ENCODE data around the gene TIGD3. TPM values are rescaled to one million over a fixed set of nuclear protein-coding genes. Genes with fewer than 3 reads are reported as not detected.
A peak's percentile ranks its signal among the peaks of the same experiment; 100 is the strongest.

The TIGD3 gene
- total and polyA plus RNA-seq, 2 of the 13 experiments (the other 11 are each of a cell fraction or from before 2014, with no cell fraction given), result 0.49 to 4.9 TPM

DNA sequence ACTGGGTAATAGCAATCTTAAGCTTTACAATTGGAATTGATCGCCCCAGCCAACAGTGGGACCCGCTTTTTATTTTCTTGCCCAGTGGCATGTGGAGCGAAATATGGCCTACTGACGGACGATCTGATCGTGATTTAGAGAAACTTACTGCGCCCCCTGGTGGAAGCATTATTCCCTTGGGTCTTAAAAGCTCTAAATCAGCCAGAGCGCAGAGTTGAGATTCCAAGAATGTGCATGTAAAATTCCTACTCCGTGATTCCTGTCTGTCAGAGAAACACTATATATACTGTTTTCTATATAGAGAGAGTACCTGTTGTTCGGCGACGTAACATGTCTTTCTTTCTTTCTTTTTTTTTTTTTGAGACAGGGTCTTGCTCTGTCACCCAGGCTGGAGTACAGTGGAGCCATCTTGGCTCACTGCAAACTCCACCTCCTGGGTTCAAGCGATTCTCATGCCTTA, 24.6 kb upstream of the TIGD3 start (continued):
- peak; percentile 39; the same call in 1 of the 2 replicates for TF ChIP-seq ARID3A (IDR thresholded peaks at IDR 0.05; ENCODE audit: low read depth, low read length)
- 0 out of 2 replicates have a peak, but pooled peaks have one; percentile 24 for TF ChIP-seq ZNF263 (CRISPR knock-in tag; IDR thresholded peaks at IDR 0.05)
- TF ChIP-seq, protein P1, sequence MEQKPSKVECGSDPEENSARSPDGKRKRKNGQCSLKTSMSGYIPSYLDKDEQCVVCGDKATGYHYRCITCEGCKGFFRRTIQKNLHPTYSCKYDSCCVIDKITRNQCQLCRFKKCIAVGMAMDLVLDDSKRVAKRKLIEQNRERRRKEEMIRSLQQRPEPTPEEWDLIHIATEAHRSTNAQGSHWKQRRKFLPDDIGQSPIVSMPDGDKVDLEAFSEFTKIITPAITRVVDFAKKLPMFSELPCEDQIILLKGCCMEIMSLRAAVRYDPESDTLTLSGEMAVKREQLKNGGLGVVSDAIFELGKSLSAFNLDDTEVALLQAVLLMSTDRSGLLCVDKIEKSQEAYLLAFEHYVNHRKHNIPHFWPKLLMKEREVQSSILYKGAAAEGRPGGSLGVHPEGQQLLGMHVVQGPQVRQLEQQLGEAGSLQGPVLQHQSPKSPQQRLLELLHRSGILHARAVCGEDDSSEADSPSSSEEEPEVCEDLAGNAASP (CRISPR knock-in tag; IDR thresholded peaks at IDR 0.05; ENCODE audit: borderline replicate concordance), result 0 out of 2 replicates have a peak, but pooled peaks have one; percentile 30
- 0 out of 2 replicates have a peak, but pooled peaks have one; percentile 24 for TF ChIP-seq ZNF710 (CRISPR knock-in tag; IDR thresholded peaks at IDR 0.05; ENCODE audit: borderline replicate concordance)
- TF ChIP-seq RBM39 (IDR thresholded peaks at IDR 0.05; ENCODE audit: low read depth, low read length, poor library complexity, severe bottlenecking), result no peak
- peak; percentile 58 for TF ChIP-seq ZFY (CRISPR knock-in tag; IDR thresholded peaks at IDR 0.05)
- TF ChIP-seq ZNF841 (CRISPR knock-in tag; IDR thresholded peaks at IDR 0.05; ENCODE audit: borderline replicate concordance), result no peak
- TF ChIP-seq ZFX (CRISPR knock-in tag; IDR thresholded peaks at IDR 0.05; ENCODE audit: low read depth), result peak; percentile 65
- TF ChIP-seq, protein P2, sequence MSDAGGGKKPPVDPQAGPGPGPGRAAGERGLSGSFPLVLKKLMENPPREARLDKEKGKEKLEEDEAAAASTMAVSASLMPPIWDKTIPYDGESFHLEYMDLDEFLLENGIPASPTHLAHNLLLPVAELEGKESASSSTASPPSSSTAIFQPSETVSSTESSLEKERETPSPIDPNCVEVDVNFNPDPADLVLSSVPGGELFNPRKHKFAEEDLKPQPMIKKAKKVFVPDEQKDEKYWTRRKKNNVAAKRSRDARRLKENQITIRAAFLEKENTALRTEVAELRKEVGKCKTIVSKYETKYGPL (CRISPR knock-in tag; IDR thresholded peaks at IDR 0.05), result no peak
- TF ChIP-seq HMGXB4 (CRISPR knock-in tag; IDR thresholded peaks at IDR 0.05; ENCODE audit: borderline replicate concordance in 1 of 2, low read depth in 1 of 2), result peak in 1 of 2 experiments; percentile 39; a peak in 1 of 4 replicates
- TF ChIP-seq, protein P3, sequence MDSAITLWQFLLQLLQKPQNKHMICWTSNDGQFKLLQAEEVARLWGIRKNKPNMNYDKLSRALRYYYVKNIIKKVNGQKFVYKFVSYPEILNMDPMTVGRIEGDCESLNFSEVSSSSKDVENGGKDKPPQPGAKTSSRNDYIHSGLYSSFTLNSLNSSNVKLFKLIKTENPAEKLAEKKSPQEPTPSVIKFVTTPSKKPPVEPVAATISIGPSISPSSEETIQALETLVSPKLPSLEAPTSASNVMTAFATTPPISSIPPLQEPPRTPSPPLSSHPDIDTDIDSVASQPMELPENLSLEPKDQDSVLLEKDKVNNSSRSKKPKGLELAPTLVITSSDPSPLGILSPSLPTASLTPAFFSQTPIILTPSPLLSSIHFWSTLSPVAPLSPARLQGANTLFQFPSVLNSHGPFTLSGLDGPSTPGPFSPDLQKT (CRISPR knock-in tag; IDR thresholded peaks at IDR 0.05; ENCODE audit: borderline replicate concordance), result no peak
- 0 out of 2 replicates have a peak, but pooled peaks have one; percentile 41 for TF ChIP-seq ZNF777 (CRISPR knock-in tag; IDR thresholded peaks at IDR 0.05)
- no peak for TF ChIP-seq ZNF670 (CRISPR knock-in tag; IDR thresholded peaks at IDR 0.05; ENCODE audit: borderline replicate concordance)
- TF ChIP-seq DMAP1 (CRISPR knock-in tag; IDR thresholded peaks at IDR 0.05), result 0 out of 2 replicates have a peak, but pooled peaks have one; percentile 21
- no peak for TF ChIP-seq SUZ12 (IDR thresholded peaks at IDR 0.05; ENCODE audit: low read depth, low read length)
- TF ChIP-seq ZBTB20 (CRISPR knock-in tag; IDR thresholded peaks at IDR 0.05; ENCODE audit: borderline replicate concordance, low read depth), result no peak
- peak; percentile 78 for TF ChIP-seq STAG1 (CRISPR knock-in tag; IDR thresholded peaks at IDR 0.05)
- no peak for TF ChIP-seq KAT2B (IDR thresholded peaks at IDR 0.05; ENCODE audit: borderline replicate concordance, low read depth, low read length)
